ENCODE data around the gene BCOR. TPM values are rescaled to one million over a fixed set of nuclear protein-coding genes. Genes with fewer than 3 reads are reported as not detected.

The BCOR gene
- polyA plus RNA-seq, 1 of the 3 experiments (the other 2 are of a cell fraction) = 8.8 TPM

- 33% methylated on average over 4 of the region's 6 CpGs for whole genome bisulfite sequencing (ENCODE audit: low lambda C conversion rate)
- TF ChIP-seq POLR2AphosphoS5 (IDR thresholded peaks at IDR 0.05; ENCODE audit: low read depth, low read length) (no peak), NRF1 (IDR thresholded peaks at IDR 0.05; ENCODE audit: low read depth, low read length) (no peak), ELF1 (IDR thresholded peaks at IDR 0.05) (no peak)
- TF ChIP-seq, protein P1, sequence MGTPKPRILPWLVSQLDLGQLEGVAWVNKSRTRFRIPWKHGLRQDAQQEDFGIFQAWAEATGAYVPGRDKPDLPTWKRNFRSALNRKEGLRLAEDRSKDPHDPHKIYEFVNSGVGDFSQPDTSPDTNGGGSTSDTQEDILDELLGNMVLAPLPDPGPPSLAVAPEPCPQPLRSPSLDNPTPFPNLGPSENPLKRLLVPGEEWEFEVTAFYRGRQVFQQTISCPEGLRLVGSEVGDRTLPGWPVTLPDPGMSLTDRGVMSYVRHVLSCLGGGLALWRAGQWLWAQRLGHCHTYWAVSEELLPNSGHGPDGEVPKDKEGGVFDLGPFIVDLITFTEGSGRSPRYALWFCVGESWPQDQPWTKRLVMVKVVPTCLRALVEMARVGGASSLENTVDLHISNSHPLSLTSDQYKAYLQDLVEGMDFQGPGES (IDR thresholded peaks at IDR 0.05; ENCODE audit: low read depth, low read length) = no peak
- TF ChIP-seq, protein P2, sequence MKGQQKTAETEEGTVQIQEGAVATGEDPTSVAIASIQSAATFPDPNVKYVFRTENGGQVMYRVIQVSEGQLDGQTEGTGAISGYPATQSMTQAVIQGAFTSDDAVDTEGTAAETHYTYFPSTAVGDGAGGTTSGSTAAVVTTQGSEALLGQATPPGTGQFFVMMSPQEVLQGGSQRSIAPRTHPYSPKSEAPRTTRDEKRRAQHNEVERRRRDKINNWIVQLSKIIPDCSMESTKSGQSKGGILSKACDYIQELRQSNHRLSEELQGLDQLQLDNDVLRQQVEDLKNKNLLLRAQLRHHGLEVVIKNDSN (IDR thresholded peaks at IDR 0.05; ENCODE audit: borderline replicate concordance, low read depth) = no peak
- TF ChIP-seq, protein P3, sequence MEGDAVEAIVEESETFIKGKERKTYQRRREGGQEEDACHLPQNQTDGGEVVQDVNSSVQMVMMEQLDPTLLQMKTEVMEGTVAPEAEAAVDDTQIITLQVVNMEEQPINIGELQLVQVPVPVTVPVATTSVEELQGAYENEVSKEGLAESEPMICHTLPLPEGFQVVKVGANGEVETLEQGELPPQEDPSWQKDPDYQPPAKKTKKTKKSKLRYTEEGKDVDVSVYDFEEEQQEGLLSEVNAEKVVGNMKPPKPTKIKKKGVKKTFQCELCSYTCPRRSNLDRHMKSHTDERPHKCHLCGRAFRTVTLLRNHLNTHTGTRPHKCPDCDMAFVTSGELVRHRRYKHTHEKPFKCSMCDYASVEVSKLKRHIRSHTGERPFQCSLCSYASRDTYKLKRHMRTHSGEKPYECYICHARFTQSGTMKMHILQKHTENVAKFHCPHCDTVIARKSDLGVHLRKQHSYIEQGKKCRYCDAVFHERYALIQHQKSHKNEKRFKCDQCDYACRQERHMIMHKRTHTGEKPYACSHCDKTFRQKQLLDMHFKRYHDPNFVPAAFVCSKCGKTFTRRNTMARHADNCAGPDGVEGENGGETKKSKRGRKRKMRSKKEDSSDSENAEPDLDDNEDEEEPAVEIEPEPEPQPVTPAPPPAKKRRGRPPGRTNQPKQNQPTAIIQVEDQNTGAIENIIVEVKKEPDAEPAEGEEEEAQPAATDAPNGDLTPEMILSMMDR (IDR thresholded peaks at IDR 0.05) = no peak
- Histone ChIP-seq H3K4me1 (ENCODE audit: control insufficient read depth in 1 of 2, insufficient read depth in 2 of 2, low read depth in 1 of 2, low read length in 1 of 2) (no peaks in the 10 kb centered on the region; a peak in 1 of 4 replicates), H4K20me1 (ENCODE audit: insufficient read depth) (no peaks in the 10 kb centered on the region), H3K9ac (no peak overlapping the region), H3K9me2 (no peaks in the 10 kb centered on the region), H2AFZ (ENCODE audit: low read depth) (no peak overlapping the region), H3K36me3 (replicated peaks in 1 of 2; ENCODE audit: control insufficient read depth in 1 of 2, insufficient read depth in 2 of 2, low read length in 1 of 2) (no peaks in the 10 kb centered on the region), H3K27me3 (ENCODE audit: insufficient read depth) (no peaks in the 10 kb centered on the region), H3F3A (replicated peaks; ENCODE audit: insufficient read depth) (no peaks in the 10 kb centered on the region), H3K4me2 (no peak overlapping the region), H3K9me3 (no peaks in the 10 kb centered on the region), H3K27ac (ENCODE audit: low read depth in 2 of 2, low read length in 1 of 2) (no peak overlapping the region), H3K4me3 (ENCODE audit: low read depth in 2 of 2, low read length in 1 of 2) (no peak overlapping the region), H3K79me2 (ENCODE audit: insufficient read depth) (no peaks in the 10 kb centered on the region)
- no peak for DNase-seq
- CTCF ChIA-PET = no interaction called here
- POLR2A ChIA-PET = no interaction called here
Measured at GRCh38 chrX:40041915-40042314, 55.8 kb downstream of the BCOR start.

DNA sequence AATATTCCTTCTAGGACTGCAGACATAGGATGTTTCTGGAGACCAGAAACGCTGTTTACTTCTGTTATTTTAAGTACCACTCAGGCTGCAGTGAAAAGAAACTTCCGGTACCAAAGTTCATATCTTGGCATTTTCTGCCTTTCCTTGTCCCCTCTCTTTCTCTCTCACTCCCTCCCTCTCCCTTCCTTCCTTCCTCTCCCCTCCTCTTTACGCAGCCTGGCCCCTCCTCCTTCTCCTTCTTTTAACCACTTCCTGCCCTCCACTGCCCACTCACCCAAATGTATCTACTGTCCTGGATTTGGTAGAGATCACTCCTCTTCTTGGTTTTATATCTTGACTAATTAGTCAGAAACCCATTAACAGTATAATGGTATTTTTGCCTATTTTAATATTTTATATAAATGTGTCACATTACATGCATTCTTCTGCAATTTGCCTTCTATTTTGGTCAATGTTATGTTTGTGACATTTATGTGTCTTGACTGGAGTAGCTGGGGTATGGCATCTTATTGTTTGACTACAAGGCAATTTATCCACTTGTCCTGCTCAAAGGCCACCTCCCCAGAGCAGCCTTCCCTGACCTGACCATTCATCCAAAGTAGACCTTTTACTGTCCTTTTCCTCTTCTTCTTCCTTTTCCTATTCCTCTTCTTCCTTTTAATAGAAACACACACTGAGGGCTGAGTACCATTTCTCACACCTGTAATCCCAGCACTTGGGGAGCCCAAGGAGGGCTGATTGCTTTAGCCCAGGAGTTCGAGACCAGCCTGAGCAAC, 56.9 kb downstream of the BCOR start:
- no peak for DNase-seq
- no peak overlapping the region for H3K27ac ChIP-seq (ENCODE audit: low read depth in 2 of 2, low read length in 1 of 2)
- WGBS (ENCODE audit: low lambda C conversion rate) = 31% methylated on average over 4 of the region's 4 CpGs
- H3K4me2 ChIP-seq = no peak overlapping the region
- no peaks in the 10 kb centered on the region for H3K9me2 ChIP-seq
- no peak overlapping the region for H3K4me3 ChIP-seq (ENCODE audit: low read depth in 2 of 2, low read length in 1 of 2)
- H4K20me1 ChIP-seq (ENCODE audit: insufficient read depth) = no peaks in the 10 kb centered on the region
- POLR2A ChIA-PET = no interaction called here
- no peaks in the 10 kb centered on the region for H3K36me3 ChIP-seq (replicated peaks in 1 of 2; ENCODE audit: control insufficient read depth in 1 of 2, insufficient read depth in 2 of 2, low read length in 1 of 2)
- no peaks in the 10 kb centered on the region for H3K79me2 ChIP-seq (ENCODE audit: insufficient read depth)
- H3K9me3 ChIP-seq = no peaks in the 10 kb centered on the region
- H2AFZ ChIP-seq (ENCODE audit: low read depth) = no peak overlapping the region
- H3K27me3 ChIP-seq (ENCODE audit: insufficient read depth) = no peaks in the 10 kb centered on the region
- no peaks in the 10 kb centered on the region; a peak in 1 of 4 replicates for H3K4me1 ChIP-seq (ENCODE audit: control insufficient read depth in 1 of 2, insufficient read depth in 2 of 2, low read depth in 1 of 2, low read length in 1 of 2)
- CTCF ChIA-PET = no interaction called here
- TF ChIP-seq SMC3 (IDR thresholded peaks at IDR 0.05; ENCODE audit: low read depth, low read length) = no peak
- no peak for TF ChIP-seq FOSL2 (IDR thresholded peaks at IDR 0.05; ENCODE audit: borderline replicate concordance, low read depth)
- no peak for TF ChIP-seq MXI1 (IDR thresholded peaks at IDR 0.05; ENCODE audit: low read depth, low read length)
- TF ChIP-seq, protein P4, sequence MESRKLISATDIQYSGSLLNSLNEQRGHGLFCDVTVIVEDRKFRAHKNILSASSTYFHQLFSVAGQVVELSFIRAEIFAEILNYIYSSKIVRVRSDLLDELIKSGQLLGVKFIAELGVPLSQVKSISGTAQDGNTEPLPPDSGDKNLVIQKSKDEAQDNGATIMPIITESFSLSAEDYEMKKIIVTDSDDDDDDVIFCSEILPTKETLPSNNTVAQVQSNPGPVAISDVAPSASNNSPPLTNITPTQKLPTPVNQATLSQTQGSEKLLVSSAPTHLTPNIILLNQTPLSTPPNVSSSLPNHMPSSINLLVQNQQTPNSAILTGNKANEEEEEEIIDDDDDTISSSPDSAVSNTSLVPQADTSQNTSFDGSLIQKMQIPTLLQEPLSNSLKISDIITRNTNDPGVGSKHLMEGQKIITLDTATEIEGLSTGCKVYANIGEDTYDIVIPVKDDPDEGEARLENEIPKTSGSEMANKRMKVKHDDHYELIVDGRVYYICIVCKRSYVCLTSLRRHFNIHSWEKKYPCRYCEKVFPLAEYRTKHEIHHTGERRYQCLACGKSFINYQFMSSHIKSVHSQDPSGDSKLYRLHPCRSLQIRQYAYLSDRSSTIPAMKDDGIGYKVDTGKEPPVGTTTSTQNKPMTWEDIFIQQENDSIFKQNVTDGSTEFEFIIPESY (IDR thresholded peaks at IDR 0.05; ENCODE audit: borderline replicate concordance, low read depth) = no peak
- TF ChIP-seq TEAD4 (IDR thresholded peaks at IDR 0.05; ENCODE audit: borderline replicate concordance, insufficient read depth) = no peak
- no peak for TF ChIP-seq POLR2AphosphoS5 (IDR thresholded peaks at IDR 0.05; ENCODE audit: low read depth, low read length)
- TF ChIP-seq, protein P2 (IDR thresholded peaks at IDR 0.05; ENCODE audit: borderline replicate concordance, low read depth) = no peak
- no peak for TF ChIP-seq FOXJ3 (CRISPR knock-in tag; IDR thresholded peaks at IDR 0.05)
- TF ChIP-seq JUND (IDR thresholded peaks at IDR 0.05) = no peak
- TF ChIP-seq, protein P1 (IDR thresholded peaks at IDR 0.05; ENCODE audit: low read depth, low read length) = no peak
- TF ChIP-seq TCF12 (IDR thresholded peaks at IDR 0.05) = no peak
- no peak for TF ChIP-seq MAX (IDR thresholded peaks at IDR 0.05; ENCODE audit: low read depth)
- no peak for TF ChIP-seq NFIC (IDR thresholded peaks at IDR 0.05; ENCODE audit: borderline replicate concordance)
- no peak overlapping the region for H3K9ac ChIP-seq
- H3F3A ChIP-seq (replicated peaks; ENCODE audit: insufficient read depth) = no peaks in the 10 kb centered on the region
